Ammon's horn (tissue), 1 donor: ENCODE results near the gene PPP1R26.

ENCODE experiments used
- DNase-seq: peaks from one replicate; pipeline ENCODE4 v3.0.0-alpha.2; 2016; ENCODE audit warnings: low spot score

PPP1R26 gene

GRCh38 chr9:135461936-135462335, 17.6 kb upstream of the PPP1R26 start:
- DNase-seq = no peak

- no peak for DNase-seq
Observed at GRCh38 chr9:135463140-135463539, 16.4 kb upstream of the PPP1R26 start.

GRCh38 chr9:135464181-135464580, 15.4 kb upstream of the PPP1R26 start:
- no peak for DNase-seq

GRCh38 chr9:135468854-135469521, 10.6 kb upstream of the PPP1R26 start:
- no peak for DNase-seq

- no peak for DNase-seq
Observed at GRCh38 chr9:135471791-135472640, 7.6 kb upstream of the PPP1R26 start.

- DNase-seq = no peak
Observed at GRCh38 chr9:135473972-135474543, 5.5 kb upstream of the PPP1R26 start.

- DNase-seq = peak; percentile 47
Observed at GRCh38 chr9:135474915-135475314, 4.7 kb upstream of the PPP1R26 start.

GRCh38 chr9:135476561-135477355, 2.8 kb upstream of the PPP1R26 start:
- DNase-seq = no peak

- no peak for DNase-seq
Observed at GRCh38 chr9:135478191-135478590, 1.4 kb upstream of the PPP1R26 start.

- peak; percentile 65 for DNase-seq
Observed at GRCh38 chr9:135478829-135479468, 633 bp upstream of the PPP1R26 start.

GRCh38 chr9:135480071-135480939, 723 bp downstream of the PPP1R26 start:
- DNase-seq = no peak

- DNase-seq = no peak
Observed at GRCh38 chr9:135480940-135481310, 1.3 kb downstream of the PPP1R26 start.

- DNase-seq = no peak
Observed at GRCh38 chr9:135482015-135482754, 2.6 kb downstream of the PPP1R26 start.

GRCh38 chr9:135484460-135485277, 5.1 kb downstream of the PPP1R26 start:
- peak; percentile 1 for DNase-seq

- no peak for DNase-seq
Observed at GRCh38 chr9:135485385-135485784, 5.8 kb downstream of the PPP1R26 start.

GRCh38 chr9:135485832-135486231, 6.2 kb downstream of the PPP1R26 start:
- no peak for DNase-seq

GRCh38 chr9:135486267-135487065, 6.9 kb downstream of the PPP1R26 start:
- no peak for DNase-seq

- no peak for DNase-seq
Observed at GRCh38 chr9:135487281-135488012, 7.9 kb downstream of the PPP1R26 start.
